GM12891 (cell line): ENCODE data around the gene TTC7B.

Source experiments
- PAX5 ChIP-seq: IDR thresholded peaks from 2 replicates; pipeline ENCODE4 v1.6.1; 2011; ENCODE audit warnings: low read length, moderate library complexity, mild to moderate bottlenecking; ENCODE audit not compliant: insufficient read depth, severe bottlenecking
- POLR2A ChIP-seq: IDR thresholded peaks from 2 replicates; pipeline ENCODE4 v1.6.1; 2011; ENCODE audit warnings: low read depth, low read length, control low read depth
- POLR2AphosphoS5 ChIP-seq: IDR thresholded peaks from 2 replicates; pipeline ENCODE4 v1.6.1; 2011; ENCODE audit warnings: low read depth, low read length, control low read depth
- POU2F2 ChIP-seq: IDR thresholded peaks from 2 replicates; pipeline ENCODE4 v1.6.1; 2011; ENCODE audit warnings: low read depth, mild to moderate bottlenecking, control low read depth, low read length, moderate library complexity
- TAF1 ChIP-seq: IDR thresholded peaks from 2 replicates; pipeline ENCODE4 v1.6.1; 2011; ENCODE audit warnings: low read depth, low read length, control low read depth

DNA sequence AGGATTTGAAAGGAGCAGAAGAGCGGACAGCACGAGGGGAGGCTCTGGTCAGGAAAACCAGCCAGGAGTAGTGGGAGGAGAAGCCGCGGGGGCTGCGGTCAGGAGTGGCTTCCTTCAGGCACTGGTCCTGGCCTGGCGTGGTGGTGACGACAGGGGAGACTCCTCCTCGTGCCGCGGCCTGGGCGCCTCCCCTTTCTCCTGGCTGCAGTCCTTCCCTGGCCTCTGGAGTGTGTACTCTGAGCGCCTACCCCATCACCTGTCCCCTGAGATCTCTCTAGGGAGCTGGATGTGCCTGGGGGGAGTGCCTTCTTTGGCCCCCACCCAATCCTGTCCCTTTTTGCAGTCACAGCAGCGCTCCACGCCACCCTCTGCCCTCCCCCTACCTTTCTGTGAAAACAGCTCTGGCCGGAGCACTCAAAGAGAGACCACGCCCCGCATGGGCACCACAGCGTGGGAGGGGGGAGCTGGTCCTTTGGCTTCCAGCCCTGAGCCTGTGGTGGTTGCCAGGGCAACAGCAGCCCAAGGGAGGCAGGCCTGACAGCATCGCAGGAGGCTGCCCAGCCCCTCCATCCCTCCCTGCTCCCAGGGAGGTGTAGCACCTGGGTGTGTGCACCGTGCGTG, 293.5 kb downstream of the TTC7B start:
- no peak for TF ChIP-seq POLR2A
- no peak for TF ChIP-seq TAF1
- no peak for TF ChIP-seq PAX5
- TF ChIP-seq POLR2AphosphoS5: no peak
- TF ChIP-seq POU2F2: no peak
